Adrenal gland (tissue), 12 donors: Measurements from ENCODE around the gene SMPD3. TPM values are rescaled to one million over a fixed set of nuclear protein-coding genes. Genes with fewer than 3 reads are reported as not detected.

Experiments used
- DNase-seq, 7 donors: peaks; one replicate each; pipeline ENCODE4 v3.0.0-alpha.2; 2019 to 2020
- H3K27ac ChIP-seq, 5 donors: fragments of 200-600 bp; sonication (generic) in 4 of 5; 1 replicate in 3 of 5; 2 replicates in 2 of 5; pipeline versions ENCODE4 v1.5.1 to v1.8.0; 2016 to 2020; ENCODE audit warnings: mild to moderate bottlenecking in 1 of 5
- H3K27me3 ChIP-seq: fragments of 200-600 bp; 2 replicates; pipeline ENCODE4 v1.8.0; 2021
- H3K36me3 ChIP-seq, 2 donors: fragments of 200-600 bp; replicated peaks in 1 of 2; 1 replicate in 1 of 2; 2 replicates in 1 of 2; pipeline versions ENCODE4 v1.5.1 to v1.8.0; 2018 to 2022
- H3K4me1 ChIP-seq, 2 donors: fragments of 200-600 bp; replicated peaks in 1 of 2; 1 replicate in 1 of 2; 2 replicates in 1 of 2; pipeline versions ENCODE4 v1.5.1 to v1.8.0; 2018 to 2021
- H3K4me3 ChIP-seq, 4 donors: fragments of 200-600 bp; sonication (generic) in 3 of 4; one replicate each; pipeline ENCODE4 v1.5.1; 2016 to 2018
- H3K9me3 ChIP-seq, 3 donors: fragments of 200-600 bp; sonication (generic) in 1 of 3; replicated peaks in 1 of 3; 1 replicate in 2 of 3; 2 replicates in 1 of 3; pipeline versions ENCODE4 v1.5.1 to v1.8.0; 2016 to 2021
- CTCF ChIP-seq, 6 experiments: fragments of 450-650 bp in 4 of 6; fragments of 200-600 bp in 2 of 6; sonication (generic) in 1 of 6; IDR thresholded peaks; 1 replicate in 5 of 6; 2 replicates in 1 of 6; pipeline versions ENCODE4 v1.5.1 to v1.8.0; 2016 to 2021; ENCODE audit warnings: antibody characterized with exemption in 6 of 6, mild to moderate bottlenecking in 2 of 6, moderate library complexity in 1 of 6
- POLR2A ChIP-seq, 2 donors: fragments of 450-650 bp; IDR thresholded peaks; one replicate each; pipeline ENCODE4 v1.6.1; 2017; ENCODE audit warnings: antibody characterized with exemption in 2 of 2, mild to moderate bottlenecking in 2 of 2, moderate library complexity in 1 of 2
- WGBS, 4 donors: extraction: QIAGEN DNeasy Blood & Tissue Kit in 2 of 4; methylation state at CpG; one replicate each; pipeline versions ENCODE4 v1.1.5 to v1.1.7; 2013 to 2017; 5-methylcytosine and 5-hydroxymethylcytosine counted together
- intact Hi-C, 2 donors: fragments of 100-400 bp; cut with DNase I; formaldehyde crosslinking; loops; one replicate each; pipeline versions ENCODE4 v1.14.1 to v1.15.0; 2022 to 2023
- polyA plus RNA-seq, 3 donors: library from polyadenylated mRNA; stranded (reverse); fragments of 200-250 nt in 2 of 3; fragments of 350-450 nt in 1 of 3; fragmentation: Illumina TruSeq in 1 of 3; extraction: RNeasy Lipid Tissue Mini Kit (QIAGEN cat#74804) in 1 of 3; gene quantifications; one replicate each; pipeline ENCODE4 v1.2.3, GENCODE V29; 2013 to 2014
- total RNA-seq, 9 donors: library from RNA; depleted of rRNA in 4 of 9; stranded (reverse); fragments of >200 nt in 4 of 9; fragments of 120-200 nt in 1 of 9; fragmentation: NEBNext Ultra II Directional in 1 of 9; extraction: Animal tissue kit (Norgen Biotek cat#: 25700) in 1 of 9; gene quantifications; one replicate each; pipeline versions ENCODE4 v1.1.0 to v1.2.4, GENCODE V29; 2013 to 2023
- donor health status: healthy with polysubstance abuse.
- donor health status: Bipolar disorder and iron deficiency.
- donor health status: DM: yes; HTN: yes; CAD: no.
- donor health status: DM: no; HTN: no; CAD: no.
- donor health status: DM: no; HTN: no; CAD: no.
- donor health status: DM: yes; HTN: yes; CAD: no.

SMPD3 gene
- total and polyA plus RNA-seq, 12 donors = 0.32 to 7.8 (median 1.2) TPM; not detected in 2

GRCh38 chr16:68490358-68490757 is 42.0 kb upstream of the SMPD3 start:
- Histone ChIP-seq H3K4me1 (no peaks in the 10 kb centered on the region), H3K27ac (no peak overlapping the region), H3K9me3 (no peaks in the 10 kb centered on the region), H3K27me3 (no peaks in the 10 kb centered on the region), H3K36me3 (no peaks in the 10 kb centered on the region), H3K4me3 (no peak overlapping the region)
- 46 to 56% (median 52%) methylated on average over 1 of the region's 1 CpG for WGBS, 4 donors
- no peak for TF ChIP-seq POLR2A (IDR thresholded peaks at IDR 0.05)
- no peak for TF ChIP-seq CTCF (IDR thresholded peaks at IDR 0.05)
- no peak for DNase-seq
- intact Hi-C loops = no loop called here

- intact Hi-C loops = no loop called here
- Histone ChIP-seq H3K4me3 (no peak overlapping the region), H3K4me1 (no peaks in the 10 kb centered on the region), H3K9me3 (no peaks in the 10 kb centered on the region), H3K36me3 (no peaks in the 10 kb centered on the region), H3K27ac (no peak overlapping the region), H3K27me3 (no peaks in the 10 kb centered on the region)
- WGBS, 4 donors = 54 to 75% (median 67%) methylated on average over 2 of the region's 2 CpGs
- no peak for DNase-seq
- TF ChIP-seq CTCF (IDR thresholded peaks at IDR 0.05) = no peak
- no peak for TF ChIP-seq POLR2A (IDR thresholded peaks at IDR 0.05)
Measured at GRCh38 chr16:68488554-68488953, 40.2 kb upstream of the SMPD3 start.

DNA sequence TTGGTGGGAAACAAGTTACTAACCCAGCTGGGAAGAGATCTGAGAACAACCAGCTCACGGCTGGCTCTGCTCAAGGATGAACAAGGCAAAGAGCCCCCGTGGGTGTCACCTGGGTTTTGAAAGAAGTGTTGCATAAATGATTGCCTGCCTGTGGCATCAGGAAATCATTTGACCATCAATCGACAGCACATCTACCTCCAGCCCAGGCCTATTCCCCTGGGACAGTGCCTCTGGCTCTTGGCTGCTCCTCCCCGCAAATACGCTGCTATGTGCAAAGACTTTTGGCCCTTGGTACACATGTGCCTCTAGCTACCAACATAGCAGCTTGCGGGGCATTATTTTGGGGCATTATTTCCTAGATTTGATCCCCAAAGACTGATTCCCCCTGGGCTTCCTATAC is 39.4 kb upstream of the SMPD3 start:
- Histone ChIP-seq H3K9me3 (no peaks in the 10 kb centered on the region), H3K27ac (no peak overlapping the region), H3K4me1 (no peaks in the 10 kb centered on the region), H3K4me3 (no peak overlapping the region), H3K36me3 (no peaks in the 10 kb centered on the region), H3K27me3 (no peaks in the 10 kb centered on the region)
- 80 to 91% (median 85%) methylated on average over 4 to 6 of the region's 6 CpGs for WGBS, 4 donors
- intact Hi-C loops = no loop called here
- TF ChIP-seq POLR2A (IDR thresholded peaks at IDR 0.05) (no peak), CTCF (IDR thresholded peaks at IDR 0.05) (no peak)
- DNase-seq = no peak

GRCh38 chr16:68487203-68487514 is 38.9 kb upstream of the SMPD3 start:
- Histone ChIP-seq H3K27me3 (no peaks in the 10 kb centered on the region), H3K4me1 (no peaks in the 10 kb centered on the region), H3K4me3 (no peak overlapping the region), H3K36me3 (no peaks in the 10 kb centered on the region), H3K27ac (no peak overlapping the region), H3K9me3 (no peaks in the 10 kb centered on the region)
- no peak for DNase-seq
- 60 to 74% (median 62%) methylated on average over 4 of the region's 4 CpGs for WGBS, 4 donors
- no peak for TF ChIP-seq POLR2A (IDR thresholded peaks at IDR 0.05)
- TF ChIP-seq CTCF (IDR thresholded peaks at IDR 0.05) = no peak
- intact Hi-C loops = no loop called here
